Smooth muscle cell (in vitro differentiated cells): ENCODE data around the gene AP1S3. TPM values are rescaled to one million over a fixed set of nuclear protein-coding genes. Genes with fewer than 3 reads are reported as not detected.
A peak's percentile ranks its signal among the peaks of the same experiment; 100 is the strongest.

ENCODE experiments used
- DNase-seq: peaks from one replicate; lab custom pipeline; 2025; ENCODE audit not compliant: unreplicated experiment; lab: John Stamatoyannopoulos, UW
- H2AFZ ChIP-seq: fragments of 200-600 bp; sonication (generic); 2 replicates; pipeline ENCODE4 v1.6.0; 2016; ENCODE audit warnings: antibody characterized with exemption, low read depth, mild to moderate bottlenecking
- H3F3A ChIP-seq: fragments of 200-600 bp; sonication (generic); 2 replicates; pipeline ENCODE4 v1.6.0; 2017; ENCODE audit warnings: antibody characterized with exemption, low read depth
- H3K27ac ChIP-seq: fragments of 200-600 bp; sonication (generic); 2 replicates; pipeline ENCODE4 v1.5.1; 2016; ENCODE audit warnings: low read depth, mild to moderate bottlenecking
- H3K27me3 ChIP-seq: fragments of 200-600 bp; sonication (generic); 2 replicates; pipeline ENCODE4 v1.6.1; 2016; ENCODE audit warnings: low read depth, mild to moderate bottlenecking
- H3K36me3 ChIP-seq: fragments of 200-600 bp; sonication (generic); 2 replicates; pipeline ENCODE4 v1.5.1; 2016; ENCODE audit warnings: low read depth
- H3K4me1 ChIP-seq: fragments of 200-600 bp; sonication (generic); 2 replicates; pipeline ENCODE4 v1.5.1; 2016; ENCODE audit warnings: low read depth
- H3K4me2 ChIP-seq: fragments of 200-600 bp; sonication (generic); 2 replicates; pipeline ENCODE4 v1.6.0; 2016; ENCODE audit warnings: mild to moderate bottlenecking
- H3K4me3 ChIP-seq: fragments of 200-600 bp; sonication (generic); 2 replicates; pipeline ENCODE4 v1.5.1; 2016; ENCODE audit warnings: mild to moderate bottlenecking
- H3K79me2 ChIP-seq: fragments of 200-600 bp; sonication (generic); 2 replicates; pipeline ENCODE4 v1.6.0; 2016; ENCODE audit warnings: low read depth, mild to moderate bottlenecking
- H3K9ac ChIP-seq: fragments of 200-600 bp; sonication (generic); 2 replicates; pipeline ENCODE4 v1.6.0; 2016; ENCODE audit warnings: low read depth
- H3K9me3 ChIP-seq: fragments of 200-600 bp; sonication (generic); replicated peaks from 2 replicates; pipeline ENCODE4 v1.5.1; 2016; ENCODE audit warnings: low read depth
- H4K20me1 ChIP-seq: fragments of 200-600 bp; sonication (generic); 2 replicates; pipeline ENCODE4 v1.6.0; 2016; ENCODE audit warnings: low read depth
- WGBS: methylation state at CpG from one replicate; pipeline ENCODE4 v1.1.7; 2016; ENCODE audit warnings: low lambda C conversion rate; 5-methylcytosine and 5-hydroxymethylcytosine counted together
- polyA plus RNA-seq: library from polyadenylated mRNA; unstranded; fragments of >200 nt; fragmentation: Nextera tagmentation; extraction: Ambion mirVana; gene quantifications from 2 replicates; pipeline ENCODE4 v1.2.1, GENCODE V29; 2016
- total RNA-seq: library from RNA; depleted of rRNA; stranded (reverse); fragments of >200 nt; gene quantifications from 2 replicates; pipeline ENCODE4 v1.2.3, GENCODE V29; 2014
- TF ChIP-seq, protein P1 (sequence below): fragments of 200-600 bp; sonication (generic); IDR thresholded peaks from 2 replicates; pipeline ENCODE4 v1.5.1; 2017; ENCODE audit warnings: borderline replicate concordance, mild to moderate bottlenecking, antibody characterized with exemption; ENCODE audit not compliant: insufficient read depth, poor library complexity, severe bottlenecking

AP1S3 gene
- total and polyA plus RNA-seq, 2 experiments from 2014 or later: 1.4 to 11.4 TPM

DNA sequence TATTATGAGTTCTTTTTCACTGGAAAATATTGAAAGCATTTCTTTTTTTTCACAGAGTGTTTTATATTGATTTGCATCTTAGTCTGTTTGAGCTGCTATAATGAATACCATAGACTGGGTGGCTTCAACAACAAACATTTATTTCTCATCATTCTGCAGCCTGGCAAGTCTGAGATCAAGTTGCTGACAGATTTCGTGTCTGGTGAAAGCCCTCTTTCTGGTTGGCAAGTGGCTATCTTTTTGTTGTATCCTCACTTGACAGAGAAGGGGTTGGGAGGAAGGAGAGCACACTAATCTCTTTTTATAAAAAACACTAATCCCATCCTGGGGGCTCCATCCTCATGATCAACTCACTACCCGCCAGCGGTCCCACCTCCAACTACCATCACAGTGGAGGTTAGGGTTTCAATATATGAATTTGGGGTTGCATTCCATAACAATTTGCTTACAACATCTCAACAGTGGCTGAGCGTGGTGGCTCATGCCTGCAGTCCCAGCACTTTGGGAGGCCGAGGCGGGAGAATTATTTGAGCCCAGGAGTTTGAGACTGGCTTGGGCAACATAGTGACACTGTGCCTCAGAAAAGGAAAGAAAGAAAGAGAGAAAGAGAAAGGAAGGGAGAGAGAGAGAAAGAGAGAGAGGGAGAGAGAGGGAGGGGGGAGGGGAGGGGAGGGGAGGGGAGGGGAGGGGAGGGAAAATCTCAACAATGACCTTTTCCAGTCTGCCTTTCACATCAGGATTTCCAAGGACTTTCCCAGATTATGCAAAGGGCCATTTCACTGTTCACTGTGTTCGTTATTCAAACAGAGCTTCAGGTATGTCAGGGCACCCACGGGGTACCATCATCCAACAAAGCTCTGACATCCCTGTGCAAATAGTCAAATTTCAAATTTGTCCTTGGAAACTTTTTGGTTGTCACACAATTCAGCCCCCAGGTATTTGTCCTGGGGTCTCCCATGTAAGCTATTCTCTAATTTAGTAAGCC is 111.1 kb downstream of the AP1S3 start:
- Histone ChIP-seq H3K4me1 (peaks cover 26% of the 10 kb centered on the region), H4K20me1 (no peaks in the 10 kb centered on the region), H3K9me3 (no peaks in the 10 kb centered on the region), H2AFZ (no peak overlapping the region), H3K4me3 (no peak overlapping the region), H3F3A (peaks cover 25% of the 10 kb centered on the region), H3K36me3 (no peaks in the 10 kb centered on the region), H3K27me3 (no peaks in the 10 kb centered on the region), H3K27ac (peak overlapping the region; percentile 95), H3K4me2 (peak overlapping the region; percentile 55), H3K79me2 (no peaks in the 10 kb centered on the region), H3K9ac (peak overlapping the region; percentile 65)
- no peak for DNase-seq
- TF ChIP-seq, protein P1, sequence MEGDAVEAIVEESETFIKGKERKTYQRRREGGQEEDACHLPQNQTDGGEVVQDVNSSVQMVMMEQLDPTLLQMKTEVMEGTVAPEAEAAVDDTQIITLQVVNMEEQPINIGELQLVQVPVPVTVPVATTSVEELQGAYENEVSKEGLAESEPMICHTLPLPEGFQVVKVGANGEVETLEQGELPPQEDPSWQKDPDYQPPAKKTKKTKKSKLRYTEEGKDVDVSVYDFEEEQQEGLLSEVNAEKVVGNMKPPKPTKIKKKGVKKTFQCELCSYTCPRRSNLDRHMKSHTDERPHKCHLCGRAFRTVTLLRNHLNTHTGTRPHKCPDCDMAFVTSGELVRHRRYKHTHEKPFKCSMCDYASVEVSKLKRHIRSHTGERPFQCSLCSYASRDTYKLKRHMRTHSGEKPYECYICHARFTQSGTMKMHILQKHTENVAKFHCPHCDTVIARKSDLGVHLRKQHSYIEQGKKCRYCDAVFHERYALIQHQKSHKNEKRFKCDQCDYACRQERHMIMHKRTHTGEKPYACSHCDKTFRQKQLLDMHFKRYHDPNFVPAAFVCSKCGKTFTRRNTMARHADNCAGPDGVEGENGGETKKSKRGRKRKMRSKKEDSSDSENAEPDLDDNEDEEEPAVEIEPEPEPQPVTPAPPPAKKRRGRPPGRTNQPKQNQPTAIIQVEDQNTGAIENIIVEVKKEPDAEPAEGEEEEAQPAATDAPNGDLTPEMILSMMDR: no peak
- WGBS: 64% methylated on average over 8 of the region's 8 CpGs

DNA sequence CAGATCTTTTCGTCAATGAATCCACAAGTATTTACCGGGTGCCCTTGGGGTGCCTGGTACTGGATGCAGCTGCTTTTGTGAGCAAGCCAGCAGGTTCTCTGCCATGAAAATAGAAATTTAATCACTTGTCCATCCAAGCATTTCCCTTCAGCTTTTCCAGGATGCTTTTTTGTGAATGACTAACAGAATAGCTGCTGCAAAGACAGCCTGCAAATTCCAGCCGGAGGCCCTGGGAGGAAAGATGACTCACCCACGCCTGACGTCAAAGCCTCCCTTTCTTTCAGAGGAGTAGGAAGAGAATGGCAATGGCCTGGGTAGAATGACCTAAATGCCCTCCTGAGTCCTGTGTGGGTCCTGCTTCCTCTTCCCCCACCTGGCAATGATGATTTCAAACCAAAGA is 111.9 kb downstream of the AP1S3 start:
- H3K4me1 ChIP-seq: peaks cover 26% of the 10 kb centered on the region
- no peaks in the 10 kb centered on the region for H3K36me3 ChIP-seq
- no peaks in the 10 kb centered on the region for H3K27me3 ChIP-seq
- H3K79me2 ChIP-seq: no peaks in the 10 kb centered on the region
- peak; percentile 39 for DNase-seq
- H3K4me3 ChIP-seq: no peak overlapping the region
- H3K4me2 ChIP-seq: peak overlapping the region; percentile 76
- H4K20me1 ChIP-seq: no peaks in the 10 kb centered on the region
- no peak overlapping the region for H2AFZ ChIP-seq
- H3K9ac ChIP-seq: peak overlapping the region; percentile 65
- no peaks in the 10 kb centered on the region for H3K9me3 ChIP-seq
- TF ChIP-seq, protein P1: no peak
- peaks cover 25% of the 10 kb centered on the region for H3F3A ChIP-seq
- H3K27ac ChIP-seq: peak overlapping the region; percentile 95
- 3% methylated on average over 5 of the region's 5 CpGs for WGBS

DNA sequence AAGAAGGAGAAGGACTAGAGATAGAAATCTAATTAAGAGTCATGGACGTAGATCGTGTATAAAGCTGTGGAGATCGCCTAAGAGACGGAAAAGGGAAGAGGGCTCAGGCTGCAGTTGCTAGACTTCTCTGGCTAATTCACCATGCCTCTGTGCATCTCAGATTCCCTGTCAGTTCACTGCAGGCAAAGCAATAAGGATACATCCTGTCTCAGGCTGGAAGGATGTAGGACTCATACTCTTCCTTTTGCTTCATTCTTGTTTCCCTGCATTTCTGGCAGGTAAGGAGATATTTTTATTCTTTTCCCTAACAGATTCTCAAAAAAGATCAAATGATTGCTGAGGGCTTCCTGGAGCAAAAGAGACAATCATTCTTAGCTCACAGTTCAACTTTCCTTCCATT is 112.5 kb downstream of the AP1S3 start:
- Histone ChIP-seq H3K4me1 (peaks cover 26% of the 10 kb centered on the region), H3K9me3 (no peaks in the 10 kb centered on the region), H3K4me2 (peak overlapping the region; percentile 76), H3K4me3 (no peak overlapping the region), H3K27me3 (no peaks in the 10 kb centered on the region), H3K36me3 (no peaks in the 10 kb centered on the region), H2AFZ (peak overlapping the region; percentile 61), H3K27ac (peak overlapping the region; percentile 95), H3K79me2 (no peaks in the 10 kb centered on the region), H3K9ac (peak overlapping the region; percentile 49), H3F3A (peaks cover 25% of the 10 kb centered on the region), H4K20me1 (no peaks in the 10 kb centered on the region)
- TF ChIP-seq, protein P1: no peak
- DNase-seq: no peak
- WGBS: 67% methylated on average over 4 of the region's 4 CpGs
